ENCODE results near the gene CPD. TPM values are rescaled to one million over a fixed set of nuclear protein-coding genes. Genes with fewer than 3 reads are reported as not detected.

CPD gene
- total and polyA plus RNA-seq, 9 of the 15 experiments (the other 6 are each of a cell fraction or from before 2014, with no cell fraction given) = 4.5 to 24.4 (median 20.4) TPM

DNA sequence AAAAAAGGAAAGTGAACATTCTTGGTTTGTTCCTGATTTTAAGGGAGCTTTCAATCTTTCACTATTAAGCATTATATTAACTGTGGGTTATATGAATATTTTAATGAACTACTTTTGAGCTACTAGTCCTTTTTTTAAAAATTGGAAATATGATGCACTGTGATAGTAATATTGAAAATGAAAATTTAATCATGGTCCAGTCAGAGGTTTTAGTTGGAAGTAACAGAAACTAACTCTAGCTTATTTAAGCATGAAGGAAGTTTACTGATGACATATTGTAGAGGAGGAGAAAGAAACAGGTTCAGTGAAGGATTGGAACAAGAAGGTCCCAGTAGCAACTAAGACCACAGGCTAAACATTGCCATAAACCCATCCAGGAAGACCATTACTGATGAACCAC lies 24.0 kb upstream of the CPD start:
- no peak overlapping the region for H3K4me2 ChIP-seq (ENCODE audit: insufficient read depth, low read length)
- H4K20me1 ChIP-seq (replicated peaks; ENCODE audit: control insufficient read depth, insufficient read depth, low read length) = no peaks in the 10 kb centered on the region
- no peaks in the 10 kb centered on the region for H3K9me1 ChIP-seq (ENCODE audit: control insufficient read depth, insufficient read depth, low read length)
- no peak for ATAC-seq
- no TSS peak for BruUV-seq (replicated peaks)
- H3K36me3 ChIP-seq (ENCODE audit: control insufficient read depth, insufficient read depth, low read length) = no peaks in the 10 kb centered on the region
- in situ Hi-C loops (cut with MboI) = no loop called here
- no peak overlapping the region for H3K27ac ChIP-seq (ENCODE audit: extremely low read depth, low read depth, low read length)
- H2AFZ ChIP-seq (ENCODE audit: low read depth, low read length) = no peak overlapping the region
- POLR2A ChIA-PET = interaction anchor here (0.6 kb wide), 1 partner anchor 12 kb away, joined by 3 read pairs; no protein-coding TSS in a partner anchor
- H3K4me1 ChIP-seq (replicated peaks in 1 of 2; ENCODE audit: control insufficient read depth in 2 of 2, insufficient read depth in 2 of 2, low read length in 2 of 2) = no peaks in the 10 kb centered on the region; a peak in 1 of 5 replicates
- no peak for TF ChIP-seq C11orf30 (IDR thresholded peaks at IDR 0.05; ENCODE audit: low read depth)
- no peak for TF ChIP-seq WHSC1 (IDR thresholded peaks at IDR 0.05; ENCODE audit: low read length)
- TF ChIP-seq, protein P1, sequence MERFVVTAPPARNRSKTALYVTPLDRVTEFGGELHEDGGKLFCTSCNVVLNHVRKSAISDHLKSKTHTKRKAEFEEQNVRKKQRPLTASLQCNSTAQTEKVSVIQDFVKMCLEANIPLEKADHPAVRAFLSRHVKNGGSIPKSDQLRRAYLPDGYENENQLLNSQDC (CRISPR knock-in tag; IDR thresholded peaks at IDR 0.05) = no peak
- no peak for TF ChIP-seq CBFA2T2 (conservative IDR thresholded peaks at IDR 0.05)
- TF ChIP-seq ZNF274 (IDR thresholded peaks at IDR 0.05; ENCODE audit: borderline replicate concordance, low read depth, low read length) = no peak
- TF ChIP-seq ZNF699 (CRISPR knock-in tag; IDR thresholded peaks at IDR 0.05; ENCODE audit: insufficient replicate concordance) = no peak
- intact Hi-C loops (cut with micrococcal nuclease) = no loop called here
- no peak for FAIRE-seq
- H3K27me3 ChIP-seq (ENCODE audit: control insufficient read depth in 2 of 2, insufficient read depth in 2 of 2, low read length in 2 of 2) = no peaks in the 10 kb centered on the region
- no peak overlapping the region for H3K9ac ChIP-seq (ENCODE audit: insufficient read depth in 1 of 2, low read depth in 2 of 2, low read length in 2 of 2)
- no peaks in the 10 kb centered on the region for H3K79me2 ChIP-seq (ENCODE audit: control insufficient read depth, insufficient read depth, low read length)
- CTCF ChIA-PET (ENCODE audit: low intra/inter-chr PET ratio) = no interaction called here
- no peaks in the 10 kb centered on the region for H3K9me3 ChIP-seq (replicated peaks; ENCODE audit: control insufficient read depth, insufficient read depth, low read depth, low read length)
- no peak overlapping the region for H3K4me3 ChIP-seq
- no peak for DNase-seq (ENCODE audit: extremely low read depth in 1 of 4, low spot score in 3 of 4)

DNA sequence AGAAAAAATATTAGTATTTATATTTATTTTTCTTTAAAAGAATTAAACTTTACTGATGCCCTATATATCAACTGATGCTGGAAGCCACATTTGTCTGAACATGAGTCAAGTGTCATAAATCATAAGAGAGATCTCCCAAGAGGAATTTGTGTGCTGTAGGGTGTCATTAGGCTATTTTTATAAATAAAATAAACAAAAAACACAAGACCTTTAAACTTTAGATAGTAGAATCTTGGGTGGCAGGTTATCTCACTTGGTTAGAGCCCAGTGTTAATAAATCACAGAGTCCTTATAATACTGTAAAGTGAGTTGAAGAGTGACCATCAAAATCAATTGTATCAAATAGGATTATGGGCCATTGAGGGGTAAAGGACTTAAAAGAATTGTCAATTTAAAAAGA lies 21.3 kb upstream of the CPD start:
- FAIRE-seq = no peak
- ChIA-PET CTCF (ENCODE audit: low intra/inter-chr PET ratio) (no interaction called here), POLR2A (interaction anchor here (0.8 kb wide), 1 partner anchor 10 kb away, joined by 3 read pairs; no protein-coding TSS in a partner anchor)
- DNase-seq (ENCODE audit: extremely low read depth in 1 of 4, low spot score in 3 of 4) = no peak
- H3K4me3 ChIP-seq = no peak overlapping the region
- intact Hi-C loops (cut with micrococcal nuclease) = no loop called here
- no peak overlapping the region for H2AFZ ChIP-seq (ENCODE audit: low read depth, low read length)
- no peak overlapping the region for H3K27ac ChIP-seq (ENCODE audit: extremely low read depth, low read depth, low read length)
- no peaks in the 10 kb centered on the region for H3K79me2 ChIP-seq (ENCODE audit: control insufficient read depth, insufficient read depth, low read length)
- ATAC-seq = no peak
- peaks cover 1% of the 10 kb centered on the region; the same call in 1 of the 2 replicates for H3K9me3 ChIP-seq (replicated peaks; ENCODE audit: control insufficient read depth, insufficient read depth, low read depth, low read length)
- no peaks in the 10 kb centered on the region for H4K20me1 ChIP-seq (replicated peaks; ENCODE audit: control insufficient read depth, insufficient read depth, low read length)
- no TSS peak for BruUV-seq (replicated peaks)
- in situ Hi-C loops (cut with MboI) = no loop called here
- H3K4me1 ChIP-seq (replicated peaks in 1 of 2; ENCODE audit: control insufficient read depth in 2 of 2, insufficient read depth in 2 of 2, low read length in 2 of 2) = no peaks in the 10 kb centered on the region; a peak in 1 of 5 replicates
- no peak overlapping the region for H3K4me2 ChIP-seq (ENCODE audit: insufficient read depth, low read length)
- no peak overlapping the region for H3K9ac ChIP-seq (ENCODE audit: insufficient read depth in 1 of 2, low read depth in 2 of 2, low read length in 2 of 2)
- no peaks in the 10 kb centered on the region for H3K27me3 ChIP-seq (ENCODE audit: control insufficient read depth in 2 of 2, insufficient read depth in 2 of 2, low read length in 2 of 2)
- no peaks in the 10 kb centered on the region for H3K9me1 ChIP-seq (ENCODE audit: control insufficient read depth, insufficient read depth, low read length)
- no peaks in the 10 kb centered on the region for H3K36me3 ChIP-seq (ENCODE audit: control insufficient read depth, insufficient read depth, low read length)
- TF ChIP-seq NONO (IDR thresholded peaks at IDR 0.05; ENCODE audit: low read depth in 2 of 2, low read length in 1 of 2) = no peak
- TF ChIP-seq, protein P2, sequence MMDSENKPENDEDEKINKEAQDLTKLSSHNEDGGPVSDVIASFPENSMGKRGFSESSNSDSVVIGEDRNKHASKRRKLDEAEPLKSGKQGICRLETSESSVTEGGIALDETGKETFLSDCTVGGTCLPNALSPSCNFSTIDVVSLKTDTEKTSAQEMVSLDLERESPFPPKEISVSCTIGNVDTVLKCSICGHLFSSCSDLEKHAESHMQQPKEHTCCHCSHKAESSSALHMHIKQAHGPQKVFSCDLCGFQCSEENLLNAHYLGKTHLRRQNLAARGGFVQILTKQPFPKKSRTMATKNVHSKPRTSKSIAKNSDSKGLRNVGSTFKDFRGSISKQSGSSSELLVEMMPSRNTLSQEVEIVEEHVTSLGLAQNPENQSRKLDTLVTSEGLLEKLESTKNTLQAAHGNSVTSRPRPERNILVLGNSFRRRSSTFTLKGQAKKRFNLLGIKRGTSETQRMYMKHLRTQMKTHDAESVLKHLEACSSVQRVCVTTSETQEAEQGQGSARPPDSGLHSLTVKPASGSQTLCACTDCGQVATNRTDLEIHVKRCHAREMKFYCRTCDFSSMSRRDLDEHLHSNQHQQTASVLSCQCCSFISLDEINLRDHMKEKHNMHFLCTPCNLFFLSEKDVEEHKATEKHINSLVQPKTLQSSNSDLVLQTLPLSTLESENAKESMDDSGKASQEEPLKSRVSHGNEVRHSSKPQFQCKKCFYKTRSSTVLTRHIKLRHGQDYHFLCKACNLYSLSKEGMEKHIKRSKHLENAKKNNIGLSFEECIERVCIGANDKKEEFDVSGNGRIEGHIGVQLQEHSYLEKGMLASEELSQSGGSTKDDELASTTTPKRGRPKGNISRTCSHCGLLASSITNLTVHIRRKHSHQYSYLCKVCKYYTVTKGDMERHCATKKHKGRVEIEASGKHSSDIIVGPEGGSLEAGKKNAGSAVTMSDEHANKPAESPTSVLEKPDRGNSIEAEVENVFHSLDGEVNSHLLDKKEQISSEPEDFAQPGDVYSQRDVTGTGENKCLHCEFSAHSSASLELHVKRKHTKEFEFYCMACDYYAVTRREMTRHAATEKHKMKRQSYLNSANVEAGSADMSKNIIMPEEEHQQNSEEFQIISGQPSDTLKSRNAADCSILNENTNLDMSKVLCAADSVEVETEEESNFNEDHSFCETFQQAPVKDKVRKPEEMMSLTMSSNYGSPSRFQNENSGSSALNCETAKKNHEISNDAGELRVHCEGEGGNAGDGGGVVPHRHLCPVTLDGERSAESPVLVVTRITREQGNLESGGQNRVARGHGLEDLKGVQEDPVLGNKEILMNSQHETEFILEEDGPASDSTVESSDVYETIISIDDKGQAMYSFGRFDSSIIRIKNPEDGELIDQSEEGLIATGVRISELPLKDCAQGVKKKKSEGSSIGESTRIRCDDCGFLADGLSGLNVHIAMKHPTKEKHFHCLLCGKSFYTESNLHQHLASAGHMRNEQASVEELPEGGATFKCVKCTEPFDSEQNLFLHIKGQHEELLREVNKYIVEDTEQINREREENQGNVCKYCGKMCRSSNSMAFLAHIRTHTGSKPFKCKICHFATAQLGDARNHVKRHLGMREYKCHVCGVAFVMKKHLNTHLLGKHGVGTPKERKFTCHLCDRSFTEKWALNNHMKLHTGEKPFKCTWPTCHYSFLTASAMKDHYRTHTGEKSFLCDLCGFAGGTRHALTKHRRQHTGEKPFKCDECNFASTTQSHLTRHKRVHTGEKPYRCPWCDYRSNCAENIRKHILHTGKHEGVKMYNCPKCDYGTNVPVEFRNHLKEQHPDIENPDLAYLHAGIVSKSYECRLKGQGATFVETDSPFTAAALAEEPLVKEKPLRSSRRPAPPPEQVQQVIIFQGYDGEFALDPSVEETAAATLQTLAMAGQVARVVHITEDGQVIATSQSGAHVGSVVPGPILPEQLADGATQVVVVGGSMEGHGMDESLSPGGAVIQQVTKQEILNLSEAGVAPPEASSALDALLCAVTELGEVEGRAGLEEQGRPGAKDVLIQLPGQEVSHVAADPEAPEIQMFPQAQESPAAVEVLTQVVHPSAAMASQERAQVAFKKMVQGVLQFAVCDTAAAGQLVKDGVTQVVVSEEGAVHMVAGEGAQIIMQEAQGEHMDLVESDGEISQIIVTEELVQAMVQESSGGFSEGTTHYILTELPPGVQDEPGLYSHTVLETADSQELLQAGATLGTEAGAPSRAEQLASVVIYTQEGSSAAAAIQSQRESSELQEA (IDR thresholded peaks at IDR 0.05; ENCODE audit: low read depth) = no peak
